Fibroblast of skin of right quadriceps (primary cell): ENCODE results near the gene ABHD1.
A peak's percentile ranks its signal among the peaks of the same experiment; 100 is the strongest.
"Not testable (repeated sequence)": the region's sequence is repeated elsewhere in the genome, so short reads cannot be mapped to it uniquely, and the experiment has no call there.

Experiments
- DNase-seq: peaks from one replicate; pipeline ENCODE4 v3.0.0-alpha.2; 2013

ABHD1 gene

GRCh38 chr2:27174638-27175037, 51.0 kb downstream of the ABHD1 start:
- peak; percentile 13 for DNase-seq

DNA sequence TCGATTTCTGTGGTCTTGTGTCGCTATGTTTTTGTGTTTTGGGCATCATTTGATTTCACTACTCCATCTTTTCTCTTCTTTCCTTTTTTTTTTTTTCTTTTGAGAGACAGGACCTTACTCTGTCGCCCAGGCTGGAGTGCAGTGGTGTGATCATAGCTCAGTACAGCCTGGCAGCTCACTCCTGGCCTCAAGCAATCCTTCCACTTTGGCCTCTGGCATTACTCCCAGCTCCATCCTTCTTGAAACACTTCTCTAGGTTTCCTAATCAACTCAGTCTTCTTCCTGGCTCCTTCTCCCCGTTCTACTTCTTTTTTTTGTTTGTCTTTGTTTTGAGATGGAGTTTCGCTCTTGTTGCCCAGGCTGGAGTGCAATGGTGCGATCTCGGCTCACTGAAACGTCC, 51.7 kb downstream of the ABHD1 start:
- no peak for DNase-seq

DNA sequence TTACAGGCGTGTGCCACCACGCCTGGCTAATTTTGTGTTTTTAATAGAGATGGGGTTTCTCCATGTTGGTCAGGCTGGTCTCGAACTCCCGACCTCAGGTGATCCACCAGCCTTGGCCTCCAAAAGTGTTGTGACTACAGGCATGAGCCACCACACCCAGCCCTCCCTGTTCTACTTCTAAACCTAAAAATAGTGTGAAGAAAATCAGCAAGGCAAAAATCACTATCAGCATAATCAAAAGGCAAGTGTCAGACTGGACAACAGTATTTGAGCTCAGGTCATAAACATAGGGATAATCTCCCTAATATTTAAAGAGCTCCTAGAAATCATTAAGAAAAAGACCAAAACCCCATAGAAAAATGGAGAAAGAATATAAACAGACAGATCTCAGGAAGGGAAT, 52.2 kb downstream of the ABHD1 start:
- DNase-seq = not testable (repeated sequence)

DNA sequence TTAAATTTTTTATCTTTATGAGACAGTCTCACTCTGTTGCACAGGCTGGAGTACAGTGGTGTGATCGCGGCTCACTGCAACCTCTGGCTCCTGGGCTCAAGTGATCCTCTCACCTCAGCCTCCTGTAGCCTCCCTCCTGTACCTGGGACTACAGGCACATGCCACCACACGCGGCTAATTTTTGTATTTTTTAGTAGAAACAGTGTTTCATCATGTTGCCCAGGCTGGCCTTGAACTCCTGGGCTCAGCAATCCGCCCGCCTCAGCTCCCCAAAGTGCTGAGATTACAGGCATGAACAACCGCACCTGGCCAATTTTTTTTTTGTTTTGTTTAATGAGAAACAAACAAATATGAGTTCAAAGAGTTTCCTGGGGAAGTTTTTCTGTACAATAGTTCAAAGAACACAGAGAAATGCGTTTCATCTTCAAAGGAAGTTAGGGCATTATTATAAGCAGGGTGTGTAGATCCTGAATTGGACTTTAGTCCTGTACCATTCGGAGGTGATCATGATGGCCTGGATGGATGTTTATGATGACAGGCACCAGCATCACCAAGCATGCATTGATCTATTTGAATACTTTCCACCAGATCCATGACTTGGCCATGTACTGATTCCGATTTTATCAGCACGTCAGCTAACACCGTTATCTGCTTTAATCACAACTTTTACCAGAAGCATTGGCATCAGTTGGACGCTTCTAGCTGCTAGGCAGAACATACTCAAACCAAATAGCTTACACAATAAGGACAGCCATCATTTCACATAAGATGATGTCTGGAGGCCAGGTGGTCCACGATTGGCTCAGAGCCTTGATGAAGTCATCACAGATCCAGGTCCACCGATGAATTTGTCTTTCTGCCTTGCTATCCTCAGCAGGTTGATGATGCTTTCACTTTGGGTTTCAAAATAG, 54.1 kb downstream of the ABHD1 start:
- no peak for DNase-seq

DNA sequence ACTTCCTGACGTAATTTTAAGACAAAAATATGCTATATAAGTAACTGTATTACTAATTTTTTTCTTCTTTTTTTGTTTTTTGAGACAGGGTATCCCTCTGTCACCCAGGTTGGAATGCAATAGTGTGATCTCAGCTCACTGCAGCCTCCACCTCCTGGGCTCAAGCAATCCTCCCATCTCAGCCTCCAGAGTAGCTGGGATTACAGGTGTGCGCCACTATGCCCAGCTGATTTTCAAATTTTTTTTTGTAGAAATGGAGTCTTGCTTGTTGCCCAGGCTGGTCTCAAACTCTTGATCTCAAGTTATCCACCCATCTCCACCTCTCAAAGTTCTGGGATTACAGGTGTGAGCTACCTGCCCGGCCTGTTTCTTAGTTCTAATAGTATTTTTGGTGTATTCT, 54.9 kb downstream of the ABHD1 start:
- DNase-seq = no peak

DNA sequence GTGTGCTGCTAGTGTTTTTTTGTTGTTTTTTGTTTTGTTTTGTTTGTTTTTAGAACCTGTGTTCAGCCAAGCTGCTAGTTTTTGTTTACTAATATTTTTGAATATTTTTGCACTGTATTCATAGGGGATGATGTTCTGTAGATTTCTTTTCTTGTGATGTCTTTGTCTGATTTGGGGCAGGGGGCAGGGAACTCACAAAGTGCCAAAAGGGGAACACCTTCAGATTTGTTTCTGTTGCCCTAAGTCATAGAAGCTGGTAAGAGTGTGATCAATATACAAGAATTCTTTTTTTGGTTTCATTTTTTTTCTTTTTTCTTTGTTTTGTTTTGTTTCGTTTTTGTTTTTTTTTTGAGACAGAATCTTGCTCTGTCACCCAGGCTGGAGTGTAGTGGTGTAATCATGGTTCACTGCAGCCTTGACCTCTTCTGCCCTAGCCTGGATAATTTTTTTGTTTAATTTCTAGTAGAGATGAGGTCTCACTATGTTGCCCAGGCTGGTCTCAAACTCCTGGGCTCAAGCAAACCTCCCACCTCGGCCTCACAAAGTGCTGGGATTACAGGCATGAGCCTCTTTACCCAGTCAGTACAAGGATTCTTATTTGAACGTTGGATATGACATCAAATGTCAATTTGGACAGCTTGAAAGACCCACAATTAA, 55.9 kb downstream of the ABHD1 start:
- no peak for DNase-seq
